Heart left ventricle (tissue), 13 donors: ENCODE data around the gene ZNF691.

Experiments used
- CTCF ChIP-seq, 12 donors: fragments of 200-600 bp; sonication (generic) in 4 of 12; IDR thresholded peaks; one replicate each; pipeline versions ENCODE4 v1.5.0 to v1.8.0; 2018 to 2022; ENCODE audit warnings: antibody characterized with exemption in 12 of 12, mild to moderate bottlenecking in 5 of 12
- POLR2A ChIP-seq, 2 donors: fragments of 450-650 bp; IDR thresholded peaks; one replicate each; pipeline ENCODE4 v1.6.1; 2017; ENCODE audit warnings: antibody characterized with exemption in 2 of 2, mild to moderate bottlenecking in 2 of 2, moderate library complexity in 2 of 2
- donor health status: ischemic (EF 13 %, LVEDD 7.1; RV severe dilation, severe dysfunction).
- donor health status: DM: no; HTN: yes; CAD: no.
- donor health status: DM: no; HTN: no; CAD: no.
- donor health status: ischemic (EF 25% LVEDD 6.9; RV normal size, moderate dysfunction).
- donor health status: ischemic (EF 25% LVEDD 5.7; RV mildly dilated, moderate dysfunction).
- donor health status: ischemic (EF 35%, LVEDD 5.7; RV mildly dilated, moderate dysfunction).
- donor health status: nonischemic (EF 11% LVEDD 7.7; RV severe dilation, severe dysfunction).
- donor health status: DM: yes; HTN: yes; CAD: no.
- donor health status: PGD.
- donor health status: ischemic (EF 29% LVEDD 5.4; RV normal size, mild dysfunction).
- donor health status: nonischemic (EF 23%, LVEDD 6.1; RV moderate dilation, normal function).

GRCh38 chr1:42825036-42825851 is 21.2 kb upstream of the ZNF691 start:
- TF ChIP-seq CTCF (IDR thresholded peaks at IDR 0.05) = no peak
- TF ChIP-seq POLR2A (IDR thresholded peaks at IDR 0.05) = no peak
